SK-N-SH treated with all-trans-retinoic acid at 6 μM for 48 hours (cell line): ENCODE data around the gene BOC.

Experiments
- BACH2 ChIP-seq: fragments of 250-450 bp; sonication (Bioruptor Pico); IDR thresholded peaks from 2 replicates; pipeline ENCODE4 v1.9.0; 2021; ENCODE audit warnings: mild to moderate bottlenecking, borderline replicate concordance
- GLIS3 ChIP-seq: fragments of 250-450 bp; sonication (Bioruptor Pico); IDR thresholded peaks from 2 replicates; pipeline ENCODE4 v1.5.0; 2020; ENCODE audit warnings: mild to moderate bottlenecking, moderate library complexity
- PATZ1 ChIP-seq: fragments of 250-450 bp; sonication (Bioruptor Pico); IDR thresholded peaks from 2 replicates; pipeline ENCODE4 v1.8.0; 2020; ENCODE audit warnings: mild to moderate bottlenecking, moderate library complexity, borderline replicate concordance
- TSHZ2 ChIP-seq: fragments of 250-450 bp; sonication (Bioruptor Pico); IDR thresholded peaks from 2 replicates; pipeline ENCODE4 v1.5.0; 2020; ENCODE audit warnings: mild to moderate bottlenecking, moderate library complexity
- ZFP3 ChIP-seq: fragments of 250-450 bp; sonication (Bioruptor Pico); IDR thresholded peaks from 2 replicates; pipeline ENCODE4 v1.5.0; 2020; ENCODE audit warnings: mild to moderate bottlenecking, moderate library complexity
- ZFP30 ChIP-seq: fragments of 450-650 bp; formaldehyde crosslinking; IDR thresholded peaks from 2 replicates; pipeline ENCODE4 v1.5.0; 2022; ENCODE audit warnings: mild to moderate bottlenecking, moderate library complexity

GRCh38 chr3:113234028-113234427 lies 22.7 kb downstream of the BOC start:
- TF ChIP-seq GLIS3 (CRISPR knock-in tag) = no peak
- TF ChIP-seq ZFP30 (CRISPR knock-in tag) = no peak
- TF ChIP-seq PATZ1 (CRISPR knock-in tag) = no peak
- TF ChIP-seq ZFP3 (CRISPR knock-in tag) = no peak
- no peak for TF ChIP-seq BACH2 (CRISPR knock-in tag)
- TF ChIP-seq TSHZ2 = no peak
